ENCODE measurements around the gene NSMF.

DNA sequence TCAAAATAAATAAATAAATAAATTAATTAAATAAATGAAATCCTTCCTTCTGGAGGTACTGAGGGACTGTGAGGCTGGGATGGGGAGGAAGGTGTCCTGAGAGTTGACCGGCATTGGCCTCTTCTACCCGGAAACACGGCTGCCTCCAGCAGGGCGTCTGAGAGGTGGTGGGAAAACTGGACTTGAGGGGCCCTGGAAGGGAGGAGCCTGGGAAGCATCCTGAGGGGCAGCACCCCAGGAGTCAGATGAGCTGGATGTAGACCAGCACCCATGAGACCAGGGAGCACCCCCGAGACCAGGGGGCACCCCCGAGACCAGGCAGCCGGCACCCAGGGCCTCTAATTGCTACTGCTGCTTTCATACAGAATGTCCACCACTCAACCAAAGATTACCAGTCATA lies 8.8 kb upstream of the NSMF start:
- TF ChIP-seq CTCF (conservative IDR thresholded peaks at IDR 0.05; ENCODE audit: low read length), result no peak
- no peak for TF ChIP-seq EZH2phosphoT487 (IDR thresholded peaks at IDR 0.05; ENCODE audit: borderline replicate concordance)
